Osteocyte (in vitro differentiated cells): Measurements from ENCODE around the gene BAIAP2L2. TPM values are rescaled to one million over a fixed set of nuclear protein-coding genes. Genes with fewer than 3 reads are reported as not detected.

Experiments used
- DNase-seq: peaks from one replicate; pipeline ENCODE4 v3.0.0; 2021; ENCODE audit warnings: mixed read lengths; ENCODE audit not compliant: unreplicated experiment; ENCODE audit errors: extremely low spot score
- H3K27ac Mint-ChIP-seq: one replicate; pipeline ENCODE4 v1.8.0; 2021; ENCODE audit warnings: mild to moderate bottlenecking, mixed read lengths; ENCODE audit not compliant: unreplicated experiment
- H3K27me3 Mint-ChIP-seq: one replicate; pipeline ENCODE4 v1.8.0; 2021; ENCODE audit warnings: mixed read lengths; ENCODE audit not compliant: unreplicated experiment
- H3K36me3 Mint-ChIP-seq: one replicate; pipeline ENCODE4 v1.8.0; 2021; ENCODE audit warnings: mixed read lengths; ENCODE audit not compliant: unreplicated experiment
- H3K4me1 Mint-ChIP-seq: one replicate; pipeline ENCODE4 v1.8.0; 2021; ENCODE audit warnings: mixed read lengths; ENCODE audit not compliant: unreplicated experiment
- H3K4me3 Mint-ChIP-seq: one replicate; pipeline ENCODE4 v1.8.0; 2021; ENCODE audit warnings: mild to moderate bottlenecking, moderate library complexity, mixed read lengths; ENCODE audit not compliant: unreplicated experiment
- H3K9me3 Mint-ChIP-seq: one replicate; pipeline ENCODE4 v1.8.0; 2021; ENCODE audit warnings: mixed read lengths; ENCODE audit not compliant: unreplicated experiment
- total RNA-seq: library from RNA; stranded (reverse); gene quantifications from 2 replicates; pipeline ENCODE4 v1.2.1, GENCODE V29; 2021
- TF ChIP-seq, protein P1 (sequence below): fragments of 200-600 bp; sonication (generic); IDR thresholded peaks from 2 replicates; pipeline ENCODE4 v1.5.0; 2021; ENCODE audit warnings: antibody characterized with exemption, mild to moderate bottlenecking, moderate library complexity

The BAIAP2L2 gene
- total RNA-seq, 1 donor from 2014 or later, result 0.48 TPM

DNA sequence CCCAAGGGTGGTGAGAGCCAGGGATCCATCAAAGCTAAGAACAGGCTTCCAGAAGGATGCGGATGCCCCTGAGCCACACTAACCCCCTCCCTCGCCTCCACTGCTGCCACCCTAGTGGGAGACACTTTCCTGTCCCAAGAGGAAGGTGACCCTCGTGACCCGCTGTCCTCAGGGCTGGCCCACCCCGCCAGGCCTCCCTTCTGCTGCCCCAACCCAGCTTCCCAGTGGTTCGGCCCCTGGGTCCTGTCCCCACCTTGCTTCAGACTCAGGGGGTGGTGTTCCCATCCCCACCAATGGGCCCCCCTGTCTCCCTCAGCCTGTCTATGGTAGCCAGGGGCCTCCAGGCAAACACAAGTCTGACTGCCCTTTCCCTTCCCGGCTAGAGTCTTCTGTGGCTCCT is 59.8 kb downstream of the BAIAP2L2 start:
- Mint-ChIP-seq H3K27ac (no peak overlapping the region), H3K27me3 (peaks cover 12% of the 10 kb centered on the region), H3K36me3 (no peaks in the 10 kb centered on the region), H3K9me3 (no peaks in the 10 kb centered on the region), H3K4me3 (no peak overlapping the region), H3K4me1 (peaks cover 2% of the 10 kb centered on the region)
- TF ChIP-seq, protein P1, sequence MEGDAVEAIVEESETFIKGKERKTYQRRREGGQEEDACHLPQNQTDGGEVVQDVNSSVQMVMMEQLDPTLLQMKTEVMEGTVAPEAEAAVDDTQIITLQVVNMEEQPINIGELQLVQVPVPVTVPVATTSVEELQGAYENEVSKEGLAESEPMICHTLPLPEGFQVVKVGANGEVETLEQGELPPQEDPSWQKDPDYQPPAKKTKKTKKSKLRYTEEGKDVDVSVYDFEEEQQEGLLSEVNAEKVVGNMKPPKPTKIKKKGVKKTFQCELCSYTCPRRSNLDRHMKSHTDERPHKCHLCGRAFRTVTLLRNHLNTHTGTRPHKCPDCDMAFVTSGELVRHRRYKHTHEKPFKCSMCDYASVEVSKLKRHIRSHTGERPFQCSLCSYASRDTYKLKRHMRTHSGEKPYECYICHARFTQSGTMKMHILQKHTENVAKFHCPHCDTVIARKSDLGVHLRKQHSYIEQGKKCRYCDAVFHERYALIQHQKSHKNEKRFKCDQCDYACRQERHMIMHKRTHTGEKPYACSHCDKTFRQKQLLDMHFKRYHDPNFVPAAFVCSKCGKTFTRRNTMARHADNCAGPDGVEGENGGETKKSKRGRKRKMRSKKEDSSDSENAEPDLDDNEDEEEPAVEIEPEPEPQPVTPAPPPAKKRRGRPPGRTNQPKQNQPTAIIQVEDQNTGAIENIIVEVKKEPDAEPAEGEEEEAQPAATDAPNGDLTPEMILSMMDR, result no peak
- DNase-seq, result no peak

DNA sequence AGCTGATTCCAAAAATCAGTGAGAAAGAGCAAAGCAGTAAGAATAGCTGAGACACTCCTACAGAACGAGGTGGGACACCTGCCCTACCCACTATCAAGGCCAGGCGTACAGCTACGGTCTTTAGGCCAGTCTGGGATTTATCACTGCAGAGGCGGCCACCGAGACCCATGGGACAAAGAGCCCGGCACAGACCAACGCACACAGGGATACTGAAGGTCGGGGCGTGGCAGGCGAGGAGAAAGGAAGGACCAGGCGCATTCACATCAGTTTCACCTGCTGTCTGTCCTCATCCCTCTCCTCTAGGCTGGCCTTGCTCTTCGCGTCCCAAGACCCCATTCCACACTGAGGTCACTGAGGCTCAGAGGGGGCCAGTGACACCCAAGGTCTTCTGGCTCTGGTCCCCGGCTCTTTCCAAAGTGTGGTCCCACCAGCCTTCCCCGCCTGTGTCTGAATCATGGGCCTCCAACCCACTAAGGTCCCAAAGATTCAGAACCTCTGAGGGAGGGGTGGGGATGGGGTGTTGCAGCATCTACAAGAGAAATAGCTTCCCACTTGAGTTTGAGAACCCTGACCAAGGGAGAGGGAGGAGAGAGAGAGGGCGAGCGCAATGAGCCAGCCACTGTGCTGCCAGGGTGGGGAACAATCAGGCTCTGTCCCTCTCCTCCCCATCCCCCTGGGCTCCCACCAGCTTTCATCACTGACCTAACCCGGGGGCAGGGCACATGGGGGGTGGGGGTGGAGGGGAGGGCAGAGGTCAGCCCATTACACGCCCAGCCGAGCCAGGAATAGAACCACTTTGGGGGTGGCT is 60.5 kb downstream of the BAIAP2L2 start:
- no peak overlapping the region for H3K4me3 Mint-ChIP-seq
- DNase-seq, result no peak
- peaks cover 2% of the 10 kb centered on the region for H3K4me1 Mint-ChIP-seq
- no peak overlapping the region for H3K27ac Mint-ChIP-seq
- no peaks in the 10 kb centered on the region for H3K36me3 Mint-ChIP-seq
- TF ChIP-seq, protein P1, result no peak
- no peaks in the 10 kb centered on the region for H3K9me3 Mint-ChIP-seq
- H3K27me3 Mint-ChIP-seq, result peaks cover 12% of the 10 kb centered on the region

DNA sequence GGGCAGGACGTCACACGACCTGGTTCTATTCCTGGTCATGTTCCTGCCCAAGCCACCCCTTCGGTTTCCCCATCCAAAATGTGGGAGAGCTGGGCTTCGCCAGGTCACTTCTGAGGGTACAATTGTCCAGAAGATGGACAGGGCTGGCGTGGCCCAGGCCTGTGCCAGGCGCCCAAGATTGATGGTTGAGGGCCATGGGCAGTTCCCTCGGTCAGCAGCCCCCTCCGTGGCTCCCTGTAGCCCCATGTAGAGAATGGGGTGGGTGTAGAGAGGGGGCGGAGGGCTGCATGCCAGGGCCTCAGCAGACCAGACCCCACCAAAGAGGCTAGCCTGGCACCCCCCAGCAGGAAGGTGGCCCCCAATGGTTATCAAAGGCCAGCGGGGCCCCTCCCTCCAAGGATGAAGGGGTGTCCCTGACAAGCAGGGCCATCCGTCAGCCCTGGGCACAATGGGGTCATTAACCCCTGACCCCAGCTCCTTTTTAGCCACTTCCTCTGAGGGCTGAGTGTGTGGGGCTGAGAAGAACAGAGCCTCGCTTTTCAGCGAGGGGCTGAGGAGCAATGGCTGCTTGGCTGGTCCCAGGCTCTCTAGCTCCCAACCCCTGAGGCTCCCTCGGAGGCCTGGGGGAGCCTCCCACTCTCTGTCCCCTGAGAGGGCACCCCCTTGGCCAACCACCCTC is 64.3 kb downstream of the BAIAP2L2 start:
- no peak overlapping the region for H3K27ac Mint-ChIP-seq
- H3K9me3 Mint-ChIP-seq, result no peaks in the 10 kb centered on the region
- H3K36me3 Mint-ChIP-seq, result no peaks in the 10 kb centered on the region
- TF ChIP-seq, protein P1, result no peak
- H3K27me3 Mint-ChIP-seq, result peaks cover 12% of the 10 kb centered on the region
- DNase-seq, result no peak
- no peak overlapping the region for H3K4me3 Mint-ChIP-seq
- no peaks in the 10 kb centered on the region for H3K4me1 Mint-ChIP-seq

DNA sequence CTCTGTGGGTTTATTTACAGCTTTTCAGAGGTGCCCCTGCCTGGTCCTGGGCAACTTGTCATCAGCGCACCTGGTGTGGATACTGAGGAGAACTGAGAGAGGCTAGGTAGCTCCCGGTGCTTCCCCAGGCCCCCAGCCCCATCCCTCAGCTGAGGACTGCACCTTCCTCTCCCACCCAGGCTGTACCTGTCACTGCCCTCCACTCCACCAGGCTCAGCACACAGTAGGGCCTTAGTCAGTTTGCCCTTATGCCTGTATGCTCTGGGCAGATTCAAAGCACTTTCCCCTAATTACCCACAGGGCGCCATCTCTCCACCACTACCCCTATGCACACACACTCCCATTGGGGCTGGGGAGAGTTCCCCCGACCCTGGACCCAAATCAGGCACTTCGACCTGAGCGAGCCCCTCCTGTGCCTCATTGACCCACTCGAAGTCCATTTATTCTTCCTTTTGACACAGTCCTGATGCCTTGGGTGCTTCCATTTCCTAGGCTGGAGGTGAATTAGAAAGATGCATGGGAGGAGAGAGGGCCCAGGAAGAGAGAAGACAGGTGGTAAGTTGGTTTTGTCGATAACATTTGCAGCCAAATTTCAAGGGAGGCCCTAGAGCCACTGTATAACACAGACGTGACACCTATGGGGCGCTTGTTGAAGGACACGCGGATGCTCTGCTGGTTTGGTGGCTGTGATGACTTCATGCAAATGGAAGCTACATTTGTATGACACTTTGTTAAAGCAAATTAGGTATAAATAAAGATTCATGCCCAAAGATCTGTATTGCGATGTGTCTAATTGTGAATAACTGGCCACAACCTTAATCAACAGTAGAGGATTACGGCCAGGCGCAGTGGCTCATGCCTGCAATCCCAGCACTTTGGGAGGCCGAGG is 67.1 kb downstream of the BAIAP2L2 start:
- Mint-ChIP-seq H3K27me3 (peaks cover 12% of the 10 kb centered on the region), H3K9me3 (no peaks in the 10 kb centered on the region), H3K4me3 (no peak overlapping the region), H3K36me3 (no peaks in the 10 kb centered on the region), H3K27ac (no peak overlapping the region), H3K4me1 (peaks cover 2% of the 10 kb centered on the region)
- TF ChIP-seq, protein P1, result no peak
- no peak for DNase-seq
